ENCODE data around the gene SACM1L.

SACM1L gene

DNA sequence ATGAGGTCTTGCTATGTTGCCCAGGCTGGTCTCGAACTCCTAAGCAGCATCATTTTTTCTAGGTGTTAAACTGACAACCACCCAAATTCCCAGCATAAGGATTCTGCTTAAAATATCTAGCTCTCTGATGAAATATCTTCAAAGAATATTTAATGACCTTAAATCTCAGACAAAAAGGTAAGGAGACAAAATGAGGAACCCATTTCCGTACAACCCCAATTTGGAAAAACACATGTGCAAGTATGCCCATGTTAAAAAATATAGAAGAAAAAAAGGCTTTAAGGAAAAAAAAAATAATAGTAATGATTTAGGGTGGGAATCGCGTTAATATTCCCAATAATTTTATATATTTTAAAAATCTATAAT lies 1.4 kb upstream of the SACM1L start:
- Histone ChIP-seq H4K91ac (ENCODE audit: low read depth, low read length, poor library complexity) (no peak overlapping the region), H4K8ac (ENCODE audit: low read depth, low read length) (no peak overlapping the region), H3K4ac (ENCODE audit: low read length) (no peak overlapping the region), H3K9ac (ENCODE audit: low read depth, low read length, poor library complexity) (no peak overlapping the region), H2BK12ac (ENCODE audit: low read length) (no peak overlapping the region), H3K23ac (ENCODE audit: low read depth, low read length, poor library complexity) (no peak overlapping the region), H2BK5ac (ENCODE audit: low read length) (no peak overlapping the region), H2AK5ac (ENCODE audit: low read depth, low read length) (no peak overlapping the region), H2AFZ (ENCODE audit: low read length) (no peak overlapping the region), H3K79me1 (ENCODE audit: low read depth, low read length) (peaks cover 2% of the 10 kb centered on the region), H2BK15ac (ENCODE audit: low read length) (no peak overlapping the region), H3K4me2 (ENCODE audit: insufficient read depth, low read length, poor library complexity, severe bottlenecking) (no peak overlapping the region), H3K27ac (replicated peaks; ENCODE audit: low read length) (no peak overlapping the region), H3K9me3 (replicated peaks in 1 of 2; ENCODE audit: control insufficient read depth in 2 of 2, insufficient read depth in 1 of 2, low read depth in 1 of 2, low read length in 2 of 2) (peaks cover under 1 to 1% of the 10 kb centered on the region in 2 donors), H3K18ac (ENCODE audit: low read length) (no peak overlapping the region), H3K4me1 (ENCODE audit: control insufficient read depth in 2 of 2, insufficient read depth in 1 of 2, low read depth in 1 of 2, low read length in 2 of 2) (peaks cover 3 to 6% of the 10 kb centered on the region in 2 donors), H2BK120ac (ENCODE audit: low read depth, low read length) (no peak overlapping the region), H3K14ac (ENCODE audit: low read length) (no peak overlapping the region), H3K27me3 (ENCODE audit: control insufficient read depth in 3 of 3, insufficient read depth in 3 of 3, low read depth in 1 of 3, low read length in 3 of 3) (no peaks in the 10 kb centered on the region), H3K36me3 (replicated peaks in 1 of 2; ENCODE audit: control insufficient read depth in 2 of 2, insufficient read depth in 2 of 2, low read length in 2 of 2) (peaks cover 2 to 14% of the 10 kb centered on the region in 2 donors), H3K4me3 (ENCODE audit: low read length in 2 of 2) (peak overlapping the region in 1 of 2 donors; percentile 74)
- WGBS, 2 donors (ENCODE audit: extremely low coverage in 2 of 2, insufficient read length in 2 of 2, insufficient replicate concordance in 1 of 2): no CpG with 5 or more reads among the region's 4 CpGs
- no peak for DNase-seq (ENCODE audit: low spot score)

DNA sequence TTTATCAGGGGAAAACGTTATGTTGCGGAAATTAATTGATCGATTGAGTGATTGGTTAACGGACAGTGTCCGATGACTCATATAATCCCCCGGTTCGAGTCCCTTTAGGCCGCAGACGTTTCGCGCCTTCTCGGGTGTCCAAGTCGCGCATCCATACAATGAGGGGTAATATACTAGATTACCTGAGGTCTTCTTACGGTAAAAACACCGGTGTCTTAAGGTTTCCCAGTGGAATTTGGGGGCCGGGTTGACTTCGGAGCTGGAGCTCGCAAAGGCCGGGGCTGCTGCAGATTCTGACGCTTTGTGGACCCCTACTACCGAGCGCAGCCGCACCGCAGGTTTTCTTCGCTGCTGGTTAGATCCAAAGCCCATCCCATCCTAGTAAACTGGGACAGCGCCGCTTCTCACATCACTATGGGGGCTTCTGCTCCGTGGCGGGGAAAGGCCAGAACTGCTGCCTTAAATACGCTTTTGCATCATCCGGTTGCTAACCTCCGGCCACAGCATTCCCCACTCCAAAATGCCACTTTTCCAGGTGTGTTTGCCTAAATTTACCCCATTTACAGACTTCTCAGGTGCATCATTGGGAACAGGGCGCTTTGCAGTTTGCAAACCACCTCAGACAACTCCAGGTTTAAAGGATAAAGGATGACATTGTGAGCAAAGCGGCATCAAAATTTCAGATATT lies 858 bp upstream of the SACM1L start:
- no peak overlapping the region for H3K4ac ChIP-seq (ENCODE audit: low read length)
- H3K9ac ChIP-seq (ENCODE audit: low read depth, low read length, poor library complexity): peak overlapping the region; percentile 73
- H4K8ac ChIP-seq (ENCODE audit: low read depth, low read length): no peak overlapping the region
- no peak overlapping the region for H3K14ac ChIP-seq (ENCODE audit: low read length)
- peak overlapping the region; percentile 70 for H3K27ac ChIP-seq (replicated peaks; ENCODE audit: low read length)
- H3K4me1 ChIP-seq (ENCODE audit: control insufficient read depth in 2 of 2, insufficient read depth in 1 of 2, low read depth in 1 of 2, low read length in 2 of 2): peaks cover 3 to 6% of the 10 kb centered on the region in 2 donors
- no CpG with 5 or more reads among the region's 35 CpGs for WGBS, 2 donors (ENCODE audit: extremely low coverage in 2 of 2, insufficient read length in 2 of 2, insufficient replicate concordance in 1 of 2)
- H3K9me3 ChIP-seq (replicated peaks in 1 of 2; ENCODE audit: control insufficient read depth in 2 of 2, insufficient read depth in 1 of 2, low read depth in 1 of 2, low read length in 2 of 2): no peaks in the 10 kb centered on the region
- H2AK5ac ChIP-seq (ENCODE audit: low read depth, low read length): no peak overlapping the region
- peak overlapping the region; percentile 90 for H2AFZ ChIP-seq (ENCODE audit: low read length)
- H2BK12ac ChIP-seq (ENCODE audit: low read length): no peak overlapping the region
- peak; percentile 53 for DNase-seq (ENCODE audit: low spot score)
- H2BK5ac ChIP-seq (ENCODE audit: low read length): no peak overlapping the region
- H3K4me2 ChIP-seq (ENCODE audit: insufficient read depth, low read length, poor library complexity, severe bottlenecking): peak overlapping the region; percentile 78
- no peak overlapping the region for H3K23ac ChIP-seq (ENCODE audit: low read depth, low read length, poor library complexity)
- peak overlapping the region; percentile 74 to 96 for H3K4me3 ChIP-seq (ENCODE audit: low read length in 2 of 2)
- peaks cover 2 to 19% of the 10 kb centered on the region in 2 donors for H3K36me3 ChIP-seq (replicated peaks in 1 of 2; ENCODE audit: control insufficient read depth in 2 of 2, insufficient read depth in 2 of 2, low read length in 2 of 2)
- peak overlapping the region; percentile 50 for H3K18ac ChIP-seq (ENCODE audit: low read length)
- no peak overlapping the region for H2BK15ac ChIP-seq (ENCODE audit: low read length)
- H3K79me1 ChIP-seq (ENCODE audit: low read depth, low read length): peaks cover 2% of the 10 kb centered on the region
- H2BK120ac ChIP-seq (ENCODE audit: low read depth, low read length): no peak overlapping the region
- H4K91ac ChIP-seq (ENCODE audit: low read depth, low read length, poor library complexity): no peak overlapping the region
- no peaks in the 10 kb centered on the region for H3K27me3 ChIP-seq (ENCODE audit: control insufficient read depth in 3 of 3, insufficient read depth in 3 of 3, low read depth in 1 of 3, low read length in 3 of 3)

DNA sequence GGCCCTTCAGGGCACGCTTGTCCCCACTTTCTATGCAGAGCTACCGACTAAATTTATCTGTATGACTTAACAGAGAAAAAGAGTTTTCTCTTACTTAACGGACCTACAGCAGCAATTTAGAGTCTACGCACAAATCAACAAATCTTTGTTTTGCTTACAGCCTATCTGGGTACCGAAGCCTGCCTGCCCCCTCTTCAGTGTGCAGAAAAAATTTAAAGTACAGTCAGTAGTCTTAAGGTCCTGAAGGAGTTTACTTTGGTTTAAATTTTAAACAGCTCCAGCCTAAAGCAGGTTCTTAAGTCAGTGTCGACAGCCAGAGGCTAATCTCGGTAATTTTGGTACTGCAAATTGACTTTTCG lies 570 bp downstream of the SACM1L start:
- no peak for DNase-seq (ENCODE audit: low spot score)
- no peak overlapping the region for H2AK5ac ChIP-seq (ENCODE audit: low read depth, low read length)
- H4K91ac ChIP-seq (ENCODE audit: low read depth, low read length, poor library complexity): no peak overlapping the region
- H3K18ac ChIP-seq (ENCODE audit: low read length): peak overlapping the region; percentile 86
- H3K4ac ChIP-seq (ENCODE audit: low read length): no peak overlapping the region
- H3K36me3 ChIP-seq (replicated peaks in 1 of 2; ENCODE audit: control insufficient read depth in 2 of 2, insufficient read depth in 2 of 2, low read length in 2 of 2): peaks cover 2 to 29% of the 10 kb centered on the region in 2 donors
- peaks cover 3 to 6% of the 10 kb centered on the region in 2 donors for H3K4me1 ChIP-seq (ENCODE audit: control insufficient read depth in 2 of 2, insufficient read depth in 1 of 2, low read depth in 1 of 2, low read length in 2 of 2)
- H3K4me3 ChIP-seq (ENCODE audit: low read length in 2 of 2): peak overlapping the region; percentile 74 to 96
- no peaks in the 10 kb centered on the region for H3K27me3 ChIP-seq (ENCODE audit: control insufficient read depth in 3 of 3, insufficient read depth in 3 of 3, low read depth in 1 of 3, low read length in 3 of 3)
- H3K27ac ChIP-seq (replicated peaks; ENCODE audit: low read length): peak overlapping the region; percentile 91
- H2BK12ac ChIP-seq (ENCODE audit: low read length): no peak overlapping the region
- no peak overlapping the region for H2BK15ac ChIP-seq (ENCODE audit: low read length)
- no peak overlapping the region for H4K8ac ChIP-seq (ENCODE audit: low read depth, low read length)
- peak overlapping the region; percentile 67 for H3K4me2 ChIP-seq (ENCODE audit: insufficient read depth, low read length, poor library complexity, severe bottlenecking)
- peaks cover 2% of the 10 kb centered on the region for H3K79me1 ChIP-seq (ENCODE audit: low read depth, low read length)
- H3K9me3 ChIP-seq (replicated peaks in 1 of 2; ENCODE audit: control insufficient read depth in 2 of 2, insufficient read depth in 1 of 2, low read depth in 1 of 2, low read length in 2 of 2): no peaks in the 10 kb centered on the region
- H2AFZ ChIP-seq (ENCODE audit: low read length): peak overlapping the region; percentile 90
- no CpG with 5 or more reads among the region's 8 CpGs for whole genome bisulfite sequencing, 2 donors (ENCODE audit: extremely low coverage in 2 of 2, insufficient read length in 2 of 2, insufficient replicate concordance in 1 of 2)
- H2BK5ac ChIP-seq (ENCODE audit: low read length): peak overlapping the region; percentile 93
- H3K14ac ChIP-seq (ENCODE audit: low read length): no peak overlapping the region
- H3K23ac ChIP-seq (ENCODE audit: low read depth, low read length, poor library complexity): peak overlapping the region; percentile 100
- no peak overlapping the region for H2BK120ac ChIP-seq (ENCODE audit: low read depth, low read length)
- peak overlapping the region; percentile 97 for H3K9ac ChIP-seq (ENCODE audit: low read depth, low read length, poor library complexity)

DNA sequence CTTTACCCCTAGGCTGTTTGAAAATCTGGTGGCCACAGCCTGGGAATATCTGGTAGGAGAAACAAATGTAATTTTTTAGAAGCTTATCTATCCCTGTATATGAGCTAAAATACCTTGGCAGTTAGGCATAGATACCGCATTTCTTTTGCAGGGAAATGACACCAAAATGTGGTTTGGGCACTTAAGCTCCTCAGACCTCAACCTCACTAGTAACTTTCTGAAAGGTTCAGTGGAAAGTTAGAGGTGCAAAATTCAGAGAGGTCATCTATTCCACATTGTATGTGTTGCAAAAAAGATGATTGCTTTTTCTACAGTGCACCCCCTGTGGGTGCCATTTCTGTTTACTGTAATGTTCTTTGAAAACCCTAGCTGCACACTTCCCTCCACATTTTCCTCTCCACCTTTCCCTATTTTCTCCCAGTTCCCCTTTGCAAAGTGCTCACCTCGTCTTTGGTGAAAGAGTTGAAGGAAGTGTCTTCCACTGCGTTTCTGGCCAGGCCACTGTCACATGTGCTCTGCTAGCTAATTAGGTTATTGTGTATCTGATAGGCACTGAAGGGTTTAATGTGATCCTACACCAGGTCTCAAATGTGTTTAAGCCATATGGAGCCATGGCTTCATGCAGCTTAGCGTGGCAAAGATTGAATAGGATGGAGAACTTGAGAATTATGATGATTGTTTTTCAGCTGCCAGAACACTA lies 1.3 kb downstream of the SACM1L start:
- H3K4me1 ChIP-seq (ENCODE audit: control insufficient read depth in 2 of 2, insufficient read depth in 1 of 2, low read depth in 1 of 2, low read length in 2 of 2): peaks cover 3 to 6% of the 10 kb centered on the region in 2 donors
- no peak overlapping the region for H2BK12ac ChIP-seq (ENCODE audit: low read length)
- no peaks in the 10 kb centered on the region for H3K9me3 ChIP-seq (replicated peaks in 1 of 2; ENCODE audit: control insufficient read depth in 2 of 2, insufficient read depth in 1 of 2, low read depth in 1 of 2, low read length in 2 of 2)
- H3K27ac ChIP-seq (replicated peaks; ENCODE audit: low read length): no peak overlapping the region
- no peak overlapping the region for H4K8ac ChIP-seq (ENCODE audit: low read depth, low read length)
- WGBS, 2 donors (ENCODE audit: extremely low coverage in 2 of 2, insufficient read length in 2 of 2, insufficient replicate concordance in 1 of 2): no CpG with 5 or more reads among the region's 4 CpGs
- no peaks in the 10 kb centered on the region for H3K27me3 ChIP-seq (ENCODE audit: control insufficient read depth in 3 of 3, insufficient read depth in 3 of 3, low read depth in 1 of 3, low read length in 3 of 3)
- H3K23ac ChIP-seq (ENCODE audit: low read depth, low read length, poor library complexity): no peak overlapping the region
- DNase-seq (ENCODE audit: low spot score): no peak
- no peak overlapping the region for H3K14ac ChIP-seq (ENCODE audit: low read length)
- no peak overlapping the region for H2BK120ac ChIP-seq (ENCODE audit: low read depth, low read length)
- no peak overlapping the region for H2AFZ ChIP-seq (ENCODE audit: low read length)
- peak overlapping the region; percentile 67 for H3K4me2 ChIP-seq (ENCODE audit: insufficient read depth, low read length, poor library complexity, severe bottlenecking)
- no peak overlapping the region for H2BK5ac ChIP-seq (ENCODE audit: low read length)
- no peak overlapping the region for H4K91ac ChIP-seq (ENCODE audit: low read depth, low read length, poor library complexity)
- H2BK15ac ChIP-seq (ENCODE audit: low read length): no peak overlapping the region
- peak overlapping the region in 1 of 2 donors; percentile 74 for H3K4me3 ChIP-seq (ENCODE audit: low read length in 2 of 2)
- no peak overlapping the region for H3K4ac ChIP-seq (ENCODE audit: low read length)
- H2AK5ac ChIP-seq (ENCODE audit: low read depth, low read length): no peak overlapping the region
- peaks cover 2% of the 10 kb centered on the region for H3K79me1 ChIP-seq (ENCODE audit: low read depth, low read length)
- no peak overlapping the region for H3K18ac ChIP-seq (ENCODE audit: low read length)
- peaks cover 2 to 32% of the 10 kb centered on the region in 2 donors for H3K36me3 ChIP-seq (replicated peaks in 1 of 2; ENCODE audit: control insufficient read depth in 2 of 2, insufficient read depth in 2 of 2, low read length in 2 of 2)
- H3K9ac ChIP-seq (ENCODE audit: low read depth, low read length, poor library complexity): no peak overlapping the region

Data from neuronal stem cell (in vitro differentiated cells).